Measurements from ENCODE around the gene ZNF302. TPM values are rescaled to one million over a fixed set of nuclear protein-coding genes. Genes with fewer than 3 reads are reported as not detected.

ZNF302 gene
- total RNA-seq: 14.7 and 17.1 TPM in 2 replicates

DNA sequence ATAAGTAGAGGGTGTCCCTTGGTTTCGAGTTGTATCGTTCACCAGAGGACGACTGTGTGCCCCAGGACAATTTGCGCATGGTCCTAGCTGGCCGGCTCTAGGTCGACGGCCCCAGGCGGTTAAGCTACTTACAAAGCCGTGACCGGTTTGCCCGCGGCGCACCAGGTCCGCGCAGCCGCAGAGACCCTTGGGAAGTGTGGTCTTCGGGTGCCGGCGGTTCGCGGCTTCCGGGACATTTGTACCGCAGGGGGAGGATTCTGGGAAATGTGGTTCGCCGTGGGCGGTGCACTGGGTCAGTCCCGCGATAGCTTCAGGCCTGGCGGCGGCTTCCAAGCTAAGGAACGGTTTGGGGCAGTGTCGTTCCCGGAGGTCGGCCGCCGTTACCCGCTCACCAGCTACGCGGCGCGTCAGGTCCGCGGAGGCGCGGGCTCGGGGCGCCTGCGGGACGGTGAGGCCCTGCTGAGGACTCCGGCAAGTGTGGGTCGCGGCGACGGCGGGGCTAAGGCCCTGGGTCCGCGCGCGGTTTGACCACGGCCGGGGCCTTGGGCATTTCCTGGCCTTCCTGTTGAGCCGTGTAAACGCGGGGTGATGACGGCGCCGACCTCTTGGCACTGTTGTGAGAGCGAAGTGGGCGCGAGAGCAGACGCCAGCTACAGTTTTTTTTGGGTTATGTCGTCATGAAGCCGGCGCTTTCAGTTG lies at the start of gene ZNF302:
ZNF302 (plus strand) TSS at position 293 of the 699 bp plus-strand sequence. CDS start 1,127 bp downstream, outside the sequence.
- H3K36me3 ChIP-seq (ENCODE audit: control insufficient read depth, insufficient read depth, low read length): no peaks in the 10 kb centered on the region

GRCh38 chr19:34633802-34634201 lies 43.7 kb upstream of the ZNF302 start:
- no peak for DNase-seq (ENCODE audit: low read depth)
- TF ChIP-seq, protein P1, sequence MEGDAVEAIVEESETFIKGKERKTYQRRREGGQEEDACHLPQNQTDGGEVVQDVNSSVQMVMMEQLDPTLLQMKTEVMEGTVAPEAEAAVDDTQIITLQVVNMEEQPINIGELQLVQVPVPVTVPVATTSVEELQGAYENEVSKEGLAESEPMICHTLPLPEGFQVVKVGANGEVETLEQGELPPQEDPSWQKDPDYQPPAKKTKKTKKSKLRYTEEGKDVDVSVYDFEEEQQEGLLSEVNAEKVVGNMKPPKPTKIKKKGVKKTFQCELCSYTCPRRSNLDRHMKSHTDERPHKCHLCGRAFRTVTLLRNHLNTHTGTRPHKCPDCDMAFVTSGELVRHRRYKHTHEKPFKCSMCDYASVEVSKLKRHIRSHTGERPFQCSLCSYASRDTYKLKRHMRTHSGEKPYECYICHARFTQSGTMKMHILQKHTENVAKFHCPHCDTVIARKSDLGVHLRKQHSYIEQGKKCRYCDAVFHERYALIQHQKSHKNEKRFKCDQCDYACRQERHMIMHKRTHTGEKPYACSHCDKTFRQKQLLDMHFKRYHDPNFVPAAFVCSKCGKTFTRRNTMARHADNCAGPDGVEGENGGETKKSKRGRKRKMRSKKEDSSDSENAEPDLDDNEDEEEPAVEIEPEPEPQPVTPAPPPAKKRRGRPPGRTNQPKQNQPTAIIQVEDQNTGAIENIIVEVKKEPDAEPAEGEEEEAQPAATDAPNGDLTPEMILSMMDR (IDR thresholded peaks at IDR 0.05; ENCODE audit: insufficient read depth, low read length, poor library complexity, severe bottlenecking): no peak
- Histone ChIP-seq H3K4me3 (ENCODE audit: low read depth, low read length) (no peak overlapping the region), H3K27me3 (ENCODE audit: control insufficient read depth, insufficient read depth, low read length) (no peaks in the 10 kb centered on the region), H3K36me3 (ENCODE audit: control insufficient read depth, insufficient read depth, low read length) (no peaks in the 10 kb centered on the region)

More for the DNA sequence above, at the start of gene ZNF302:
- Histone ChIP-seq H3K4me3 (ENCODE audit: low read depth, low read length) (peak within 1 kb of the TSS; percentile 86), H3K27me3 (ENCODE audit: control insufficient read depth, insufficient read depth, low read length) (no peaks in the 10 kb centered on the region)
- TF ChIP-seq, protein P1 (IDR thresholded peaks at IDR 0.05; ENCODE audit: insufficient read depth, low read length, poor library complexity, severe bottlenecking): no peak
- DNase-seq (ENCODE audit: low read depth): peak; percentile 87

GRCh38 chr19:34639491-34640085 lies 37.9 kb upstream of the ZNF302 start:
- TF ChIP-seq, protein P1 (IDR thresholded peaks at IDR 0.05; ENCODE audit: insufficient read depth, low read length, poor library complexity, severe bottlenecking): peak; percentile 56
- no peak overlapping the region for H3K4me3 ChIP-seq (ENCODE audit: low read depth, low read length)
- H3K36me3 ChIP-seq (ENCODE audit: control insufficient read depth, insufficient read depth, low read length): no peaks in the 10 kb centered on the region
- DNase-seq (ENCODE audit: low read depth): peak; percentile 1
- no peaks in the 10 kb centered on the region for H3K27me3 ChIP-seq (ENCODE audit: control insufficient read depth, insufficient read depth, low read length)

GRCh38 chr19:34642241-34642640 lies 35.2 kb upstream of the ZNF302 start:
- no peak for DNase-seq (ENCODE audit: low read depth)
- Histone ChIP-seq H3K4me3 (ENCODE audit: low read depth, low read length) (no peak overlapping the region), H3K27me3 (ENCODE audit: control insufficient read depth, insufficient read depth, low read length) (no peaks in the 10 kb centered on the region), H3K36me3 (ENCODE audit: control insufficient read depth, insufficient read depth, low read length) (no peaks in the 10 kb centered on the region)
- TF ChIP-seq, protein P1 (IDR thresholded peaks at IDR 0.05; ENCODE audit: insufficient read depth, low read length, poor library complexity, severe bottlenecking): no peak

DNA sequence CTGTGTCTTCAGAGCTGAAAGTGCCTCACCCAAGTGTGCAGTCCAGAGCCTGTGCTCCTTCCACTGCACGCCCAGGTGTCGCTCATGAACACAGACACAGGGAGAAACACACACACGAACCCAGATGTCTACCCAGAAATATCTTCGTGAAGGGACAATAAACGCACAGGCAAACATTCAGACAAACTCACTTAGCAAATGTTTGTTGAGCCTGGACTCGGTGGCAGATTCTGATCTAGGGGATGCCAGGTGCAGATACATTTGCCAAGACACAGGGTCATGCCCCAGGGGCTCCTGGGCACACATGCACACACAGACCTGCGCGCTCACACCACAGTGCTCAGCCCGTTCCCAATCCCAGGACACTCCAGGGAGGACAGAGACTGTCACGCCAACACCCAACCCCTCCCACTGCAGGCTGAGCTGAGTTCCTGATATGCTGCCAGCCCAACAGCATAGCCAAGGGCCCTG lies 32.5 kb upstream of the ZNF302 start:
- DNase-seq (ENCODE audit: low read depth): no peak
- TF ChIP-seq, protein P1 (IDR thresholded peaks at IDR 0.05; ENCODE audit: insufficient read depth, low read length, poor library complexity, severe bottlenecking): no peak
- no peak overlapping the region for H3K4me3 ChIP-seq (ENCODE audit: low read depth, low read length)
- no peaks in the 10 kb centered on the region for H3K27me3 ChIP-seq (ENCODE audit: control insufficient read depth, insufficient read depth, low read length)
- no peaks in the 10 kb centered on the region for H3K36me3 ChIP-seq (ENCODE audit: control insufficient read depth, insufficient read depth, low read length)
